ENCODE results near the gene FYN.

The FYN gene

DNA sequence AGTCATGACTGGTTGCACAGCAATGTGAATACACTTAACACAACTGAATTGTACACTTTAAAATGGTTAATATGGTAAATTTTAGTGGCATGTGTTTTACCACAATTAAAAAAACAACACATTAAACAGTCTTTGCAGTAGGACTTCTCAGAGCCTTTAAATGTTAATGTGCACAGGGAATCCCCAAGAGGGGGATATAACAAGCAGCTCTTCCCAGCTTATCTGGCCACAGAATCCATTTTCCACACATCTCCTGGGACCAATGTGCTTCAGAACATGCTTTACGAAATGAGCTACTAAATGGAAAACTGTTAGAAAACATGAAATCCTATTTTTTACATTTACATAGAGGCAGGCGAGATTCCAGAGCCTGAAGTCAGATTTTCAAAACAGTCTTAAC is 44.4 kb downstream of the FYN start:
- H3K27me3 ChIP-seq (ENCODE audit: low read depth, low read length) = no peaks in the 10 kb centered on the region
- no peaks in the 10 kb centered on the region for H3K4me1 ChIP-seq (ENCODE audit: control insufficient read depth in 1 of 2, insufficient read depth in 2 of 2, low read length in 2 of 2)
- no peak overlapping the region for H3K4me3 ChIP-seq (ENCODE audit: low read depth in 1 of 2, low read length in 2 of 2)
- no peaks in the 10 kb centered on the region for H3K9me3 ChIP-seq (ENCODE audit: control insufficient read depth in 1 of 2, low read length in 2 of 2)
- no peak overlapping the region for H3K27ac ChIP-seq (ENCODE audit: low read length)
- H3K36me3 ChIP-seq (ENCODE audit: control insufficient read depth in 1 of 2, insufficient read depth in 2 of 2, low read length in 2 of 2) = no peaks in the 10 kb centered on the region

DNA sequence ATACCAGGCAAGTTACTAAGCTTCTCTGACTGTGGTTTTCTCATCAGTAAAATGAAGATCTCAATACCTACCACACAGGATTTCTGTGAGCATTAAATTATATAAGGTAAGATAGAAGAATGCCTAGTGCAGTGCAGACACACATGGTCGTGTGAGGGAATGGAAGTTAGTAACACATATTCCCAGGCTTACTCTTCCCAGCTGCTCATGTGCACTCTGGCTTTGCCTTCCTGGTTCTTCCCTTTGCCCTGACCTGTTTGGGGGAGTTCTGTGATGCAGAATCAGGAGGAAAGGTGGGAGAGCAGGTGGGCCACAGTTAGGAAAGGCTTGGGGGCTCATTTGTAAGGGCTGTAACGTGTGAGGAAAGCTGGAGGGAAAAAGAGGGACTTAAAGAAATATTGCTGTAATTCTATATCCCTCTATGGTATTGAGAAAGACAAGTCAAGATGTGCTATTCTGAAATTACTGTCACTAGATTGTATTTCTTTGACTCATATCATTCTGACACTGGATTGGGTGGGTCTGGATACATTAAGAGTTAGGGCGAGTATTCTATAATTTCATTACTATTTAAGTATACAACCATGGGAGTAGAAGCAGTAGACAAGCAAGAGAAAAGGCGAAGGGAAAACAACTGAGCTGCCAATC is 47.7 kb downstream of the FYN start:
- Histone ChIP-seq H3K9me3 (ENCODE audit: control insufficient read depth in 1 of 2, low read length in 2 of 2) (no peaks in the 10 kb centered on the region), H3K27ac (ENCODE audit: low read length) (no peak overlapping the region), H3K4me3 (ENCODE audit: low read depth in 1 of 2, low read length in 2 of 2) (no peak overlapping the region), H3K27me3 (ENCODE audit: low read depth, low read length) (no peaks in the 10 kb centered on the region), H3K4me1 (ENCODE audit: control insufficient read depth in 1 of 2, insufficient read depth in 2 of 2, low read length in 2 of 2) (peaks cover 0 to 6% of the 10 kb centered on the region in 2 donors), H3K36me3 (ENCODE audit: control insufficient read depth in 1 of 2, insufficient read depth in 2 of 2, low read length in 2 of 2) (no peaks in the 10 kb centered on the region)

DNA sequence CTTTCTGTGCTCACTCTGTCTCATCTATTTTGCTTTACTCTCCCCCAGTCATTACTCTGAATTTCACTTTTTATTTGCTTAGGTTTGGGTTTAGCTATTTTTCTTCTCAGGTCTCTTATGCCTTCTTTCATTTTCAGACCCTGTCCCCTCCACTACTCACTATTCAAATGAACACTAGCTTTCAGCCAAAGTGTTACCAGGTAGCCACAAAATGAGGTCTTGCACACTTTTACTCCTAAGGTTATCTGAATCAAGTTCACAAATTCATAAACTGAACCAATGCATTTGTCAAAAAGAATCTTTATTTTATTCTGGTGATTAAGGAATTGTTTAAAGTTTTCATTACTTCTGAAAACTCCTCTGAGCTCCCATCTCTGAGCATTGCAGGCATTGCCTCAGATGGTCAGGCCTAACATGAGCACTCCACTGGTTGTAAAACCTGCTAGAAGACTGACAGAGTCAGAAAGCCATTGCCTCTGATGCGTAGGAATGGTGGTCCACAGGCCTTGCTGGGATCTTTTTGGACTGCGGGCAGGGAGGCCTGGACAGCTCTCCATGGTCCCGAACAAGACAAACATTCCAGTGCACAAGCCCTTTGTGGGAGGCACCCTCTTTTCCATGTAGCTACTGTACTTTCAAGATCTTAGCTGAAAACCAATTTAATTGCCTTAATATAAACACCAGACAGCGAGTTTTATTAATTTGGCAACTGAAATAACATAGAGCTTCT is 48.5 kb downstream of the FYN start:
- Histone ChIP-seq H3K4me1 (ENCODE audit: control insufficient read depth in 1 of 2, insufficient read depth in 2 of 2, low read length in 2 of 2) (peaks cover 0 to 6% of the 10 kb centered on the region in 2 donors), H3K9me3 (ENCODE audit: control insufficient read depth in 1 of 2, low read length in 2 of 2) (no peaks in the 10 kb centered on the region), H3K27me3 (ENCODE audit: low read depth, low read length) (no peaks in the 10 kb centered on the region), H3K4me3 (ENCODE audit: low read depth in 1 of 2, low read length in 2 of 2) (no peak overlapping the region), H3K27ac (ENCODE audit: low read length) (peak overlapping the region; percentile 47), H3K36me3 (ENCODE audit: control insufficient read depth in 1 of 2, insufficient read depth in 2 of 2, low read length in 2 of 2) (no peaks in the 10 kb centered on the region)

DNA sequence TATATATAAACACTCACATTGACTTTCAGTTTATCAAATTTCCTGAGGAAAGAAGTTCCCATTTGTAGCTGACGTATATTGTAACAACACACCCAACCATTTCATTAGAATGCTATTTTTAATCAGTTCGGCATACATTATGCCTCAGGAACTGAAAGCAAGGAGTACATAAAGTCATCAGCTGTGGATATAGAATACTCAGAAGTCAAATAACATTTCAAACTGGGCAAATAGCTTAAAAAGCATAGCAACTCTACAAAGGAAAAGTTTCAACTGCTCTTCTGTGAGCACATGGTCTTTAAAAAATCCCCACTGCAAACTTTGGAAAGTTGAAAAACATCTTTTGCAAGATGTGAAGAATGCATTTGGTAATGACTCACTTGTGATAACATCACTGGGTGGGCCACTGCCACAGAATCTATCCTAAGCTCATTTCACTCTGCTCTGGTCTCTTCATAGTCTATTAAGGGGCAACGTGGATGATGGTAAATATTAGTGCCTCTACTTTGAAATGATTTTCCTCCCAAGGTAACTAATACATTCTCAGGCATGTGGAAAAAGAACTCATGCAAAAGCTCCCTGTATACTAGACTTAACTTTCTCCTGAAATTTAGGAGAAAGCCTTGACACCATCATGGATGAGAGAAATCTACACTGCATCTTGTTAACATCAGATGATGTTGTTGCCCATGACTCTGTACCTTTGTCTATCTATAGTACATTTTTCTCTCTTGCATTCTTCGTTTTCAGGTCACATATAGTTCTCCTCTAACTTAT is 49.2 kb downstream of the FYN start:
- no peaks in the 10 kb centered on the region for H3K36me3 ChIP-seq (ENCODE audit: control insufficient read depth in 1 of 2, insufficient read depth in 2 of 2, low read length in 2 of 2)
- H3K9me3 ChIP-seq (ENCODE audit: control insufficient read depth in 1 of 2, low read length in 2 of 2) = no peaks in the 10 kb centered on the region
- H3K27me3 ChIP-seq (ENCODE audit: low read depth, low read length) = no peaks in the 10 kb centered on the region
- peaks cover 0 to 7% of the 10 kb centered on the region in 2 donors for H3K4me1 ChIP-seq (ENCODE audit: control insufficient read depth in 1 of 2, insufficient read depth in 2 of 2, low read length in 2 of 2)
- peak overlapping the region; percentile 47 for H3K27ac ChIP-seq (ENCODE audit: low read length)
- H3K4me3 ChIP-seq (ENCODE audit: low read depth in 1 of 2, low read length in 2 of 2) = no peak overlapping the region

DNA sequence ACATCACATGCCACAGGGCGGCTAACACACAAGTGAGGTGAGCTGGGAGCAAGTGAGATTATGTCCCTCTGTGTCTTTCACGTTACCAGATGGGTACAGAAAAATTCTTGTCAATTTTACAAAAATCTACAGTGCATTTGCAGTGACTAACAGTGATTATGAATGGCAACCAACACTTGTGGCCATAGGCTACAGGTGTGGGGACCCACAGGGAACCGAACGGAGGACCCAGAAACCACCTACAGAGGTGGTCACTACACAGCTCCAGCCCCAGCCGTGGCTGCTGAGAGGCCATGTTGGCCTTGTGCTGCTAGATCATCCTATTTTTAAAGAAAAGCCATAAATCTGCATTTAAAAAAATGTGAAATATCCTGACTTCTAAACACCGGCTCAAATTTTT is 50.2 kb downstream of the FYN start:
- H3K4me3 ChIP-seq (ENCODE audit: low read depth in 1 of 2, low read length in 2 of 2) = no peak overlapping the region
- no peaks in the 10 kb centered on the region for H3K36me3 ChIP-seq (ENCODE audit: control insufficient read depth in 1 of 2, insufficient read depth in 2 of 2, low read length in 2 of 2)
- H3K27ac ChIP-seq (ENCODE audit: low read length) = peak overlapping the region; percentile 47
- no peaks in the 10 kb centered on the region for H3K9me3 ChIP-seq (ENCODE audit: control insufficient read depth in 1 of 2, low read length in 2 of 2)
- H3K4me1 ChIP-seq (ENCODE audit: control insufficient read depth in 1 of 2, insufficient read depth in 2 of 2, low read length in 2 of 2) = peaks cover 0 to 15% of the 10 kb centered on the region in 2 donors
- H3K27me3 ChIP-seq (ENCODE audit: low read depth, low read length) = no peaks in the 10 kb centered on the region

DNA sequence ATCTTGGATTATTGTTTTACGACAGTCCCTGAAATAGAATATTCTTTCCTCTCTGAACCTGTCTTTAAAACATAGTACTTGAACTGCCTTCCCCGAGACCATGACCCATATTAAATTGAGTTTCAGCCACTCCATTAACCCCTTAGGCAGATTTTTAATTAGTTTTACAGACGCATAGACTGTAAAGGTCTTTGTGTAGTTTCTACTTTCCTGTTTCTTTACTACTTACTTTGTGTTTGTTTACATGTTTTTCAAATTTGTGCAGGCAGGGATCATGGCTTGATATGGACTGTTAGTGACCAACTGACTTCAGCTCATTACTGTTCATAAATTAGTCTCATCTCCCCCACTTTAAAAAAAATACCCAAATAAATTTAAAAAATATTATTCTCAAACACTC is 53.8 kb downstream of the FYN start:
- H3K36me3 ChIP-seq (ENCODE audit: control insufficient read depth in 1 of 2, insufficient read depth in 2 of 2, low read length in 2 of 2) = no peaks in the 10 kb centered on the region
- no peaks in the 10 kb centered on the region for H3K27me3 ChIP-seq (ENCODE audit: low read depth, low read length)
- no peak overlapping the region for H3K4me3 ChIP-seq (ENCODE audit: low read depth in 1 of 2, low read length in 2 of 2)
- no peak overlapping the region for H3K27ac ChIP-seq (ENCODE audit: low read length)
- H3K4me1 ChIP-seq (ENCODE audit: control insufficient read depth in 1 of 2, insufficient read depth in 2 of 2, low read length in 2 of 2) = peaks cover 0 to 21% of the 10 kb centered on the region in 2 donors
- H3K9me3 ChIP-seq (ENCODE audit: control insufficient read depth in 1 of 2, low read length in 2 of 2) = no peaks in the 10 kb centered on the region

DNA sequence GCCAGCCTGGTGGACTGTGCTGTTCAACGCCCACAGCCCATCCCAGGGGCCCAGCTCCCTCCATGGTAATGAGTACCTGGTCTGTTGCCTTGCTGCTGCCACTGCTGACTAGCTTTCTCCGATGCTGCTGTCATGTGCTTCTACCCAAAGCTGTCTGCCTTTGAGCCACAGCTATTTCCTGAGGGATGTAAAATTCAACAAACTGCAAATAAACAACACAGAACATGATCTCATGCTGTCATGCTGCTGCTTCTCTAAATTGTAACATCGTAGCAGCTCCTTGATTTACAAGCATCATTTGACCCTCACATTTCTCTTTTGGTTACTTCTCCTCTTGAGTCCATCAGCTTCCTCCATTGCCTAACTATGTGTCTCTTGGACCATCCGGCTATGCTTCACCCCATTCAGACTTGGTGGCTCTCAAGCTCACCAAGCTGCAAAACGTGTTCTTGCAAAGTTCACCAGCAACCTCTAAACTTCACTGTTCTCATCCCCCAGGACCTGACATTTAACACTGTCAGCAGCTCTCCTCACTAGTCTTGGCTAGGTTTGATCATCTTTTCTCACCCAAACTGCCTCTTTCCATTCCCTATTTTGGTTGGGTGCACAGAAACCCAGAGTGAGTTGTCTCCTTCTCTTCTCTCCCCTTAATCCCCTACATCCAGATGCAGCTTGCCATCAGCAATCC is 54.6 kb downstream of the FYN start:
- H3K4me1 ChIP-seq (ENCODE audit: control insufficient read depth in 1 of 2, insufficient read depth in 2 of 2, low read length in 2 of 2) = peaks cover 0 to 21% of the 10 kb centered on the region in 2 donors
- no peaks in the 10 kb centered on the region for H3K27me3 ChIP-seq (ENCODE audit: low read depth, low read length)
- H3K4me3 ChIP-seq (ENCODE audit: low read depth in 1 of 2, low read length in 2 of 2) = no peak overlapping the region
- no peaks in the 10 kb centered on the region for H3K9me3 ChIP-seq (ENCODE audit: control insufficient read depth in 1 of 2, low read length in 2 of 2)
- no peaks in the 10 kb centered on the region for H3K36me3 ChIP-seq (ENCODE audit: control insufficient read depth in 1 of 2, insufficient read depth in 2 of 2, low read length in 2 of 2)
- H3K27ac ChIP-seq (ENCODE audit: low read length) = no peak overlapping the region

DNA sequence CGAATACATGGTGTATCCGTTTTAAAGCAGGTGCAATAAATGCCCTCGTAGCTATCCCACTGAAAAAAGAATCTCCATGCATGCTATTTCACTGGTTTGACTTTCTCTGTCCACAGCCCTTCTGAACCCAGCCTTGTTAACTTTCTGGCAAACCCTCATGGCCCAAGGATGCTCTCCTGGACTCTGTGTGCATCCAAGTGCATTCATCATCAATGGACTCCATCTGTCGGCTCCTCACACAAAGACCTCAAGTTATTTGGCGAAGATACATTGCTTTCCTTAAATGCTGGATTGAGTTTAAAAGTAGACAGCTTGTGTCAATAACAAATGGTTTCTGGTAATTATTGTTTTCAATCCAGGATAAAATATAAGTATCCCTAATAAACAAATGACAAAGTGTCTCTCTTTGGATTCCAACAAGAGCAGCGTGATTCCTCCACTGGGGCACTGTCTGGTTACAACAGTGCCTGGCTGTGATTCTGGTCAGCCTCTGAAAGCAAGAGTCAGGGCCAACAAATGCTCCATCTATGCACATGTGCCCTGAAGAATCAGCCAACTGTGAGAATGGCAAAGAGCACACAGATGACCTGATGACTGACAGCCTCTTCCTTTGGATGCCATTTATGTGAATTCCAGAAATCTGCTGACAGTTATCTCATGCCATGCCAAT is 55.7 kb downstream of the FYN start:
- Histone ChIP-seq H3K4me1 (ENCODE audit: control insufficient read depth in 1 of 2, insufficient read depth in 2 of 2, low read length in 2 of 2) (peaks cover 0 to 15% of the 10 kb centered on the region in 2 donors), H3K27me3 (ENCODE audit: low read depth, low read length) (no peaks in the 10 kb centered on the region), H3K4me3 (ENCODE audit: low read depth in 1 of 2, low read length in 2 of 2) (no peak overlapping the region), H3K36me3 (ENCODE audit: control insufficient read depth in 1 of 2, insufficient read depth in 2 of 2, low read length in 2 of 2) (no peaks in the 10 kb centered on the region), H3K9me3 (ENCODE audit: control insufficient read depth in 1 of 2, low read length in 2 of 2) (no peaks in the 10 kb centered on the region), H3K27ac (ENCODE audit: low read length) (no peak overlapping the region)

DNA sequence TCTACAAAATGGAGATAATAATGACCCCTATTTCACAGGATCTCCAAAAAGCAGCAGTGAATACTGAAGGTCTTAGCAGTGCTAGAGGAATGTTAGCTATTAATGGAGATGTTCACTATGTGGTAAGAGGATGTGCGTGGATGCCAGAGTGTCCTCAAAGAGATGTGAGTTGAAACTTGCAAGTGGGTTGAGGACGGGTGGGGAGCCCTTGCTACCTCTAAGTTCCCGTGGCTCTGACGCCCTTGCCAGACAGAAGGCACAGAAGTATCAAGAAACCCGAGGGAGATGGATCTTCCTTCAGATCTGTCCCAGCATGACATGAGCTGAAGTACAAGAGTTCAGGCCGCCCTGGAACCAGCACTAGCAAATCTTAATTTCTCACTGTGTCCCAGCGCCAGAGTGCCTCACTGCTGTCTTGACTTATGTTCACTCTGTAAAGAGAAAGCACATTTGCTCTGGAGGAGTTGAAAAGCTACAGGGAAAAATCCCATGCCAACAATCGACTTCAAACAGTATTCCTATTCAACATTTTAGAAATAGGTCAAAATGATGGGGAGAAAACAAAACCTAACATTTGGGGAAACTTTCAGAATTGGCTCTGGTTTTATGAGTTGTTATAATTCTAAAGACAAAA is 59.5 kb downstream of the FYN start:
- no peaks in the 10 kb centered on the region for H3K9me3 ChIP-seq (ENCODE audit: control insufficient read depth in 1 of 2, low read length in 2 of 2)
- H3K27ac ChIP-seq (ENCODE audit: low read length) = no peak overlapping the region
- H3K4me1 ChIP-seq (ENCODE audit: control insufficient read depth in 1 of 2, insufficient read depth in 2 of 2, low read length in 2 of 2) = peaks cover 0 to 12% of the 10 kb centered on the region in 2 donors
- no peak overlapping the region for H3K4me3 ChIP-seq (ENCODE audit: low read depth in 1 of 2, low read length in 2 of 2)
- no peaks in the 10 kb centered on the region for H3K27me3 ChIP-seq (ENCODE audit: low read depth, low read length)
- no peaks in the 10 kb centered on the region for H3K36me3 ChIP-seq (ENCODE audit: control insufficient read depth in 1 of 2, insufficient read depth in 2 of 2, low read length in 2 of 2)

DNA sequence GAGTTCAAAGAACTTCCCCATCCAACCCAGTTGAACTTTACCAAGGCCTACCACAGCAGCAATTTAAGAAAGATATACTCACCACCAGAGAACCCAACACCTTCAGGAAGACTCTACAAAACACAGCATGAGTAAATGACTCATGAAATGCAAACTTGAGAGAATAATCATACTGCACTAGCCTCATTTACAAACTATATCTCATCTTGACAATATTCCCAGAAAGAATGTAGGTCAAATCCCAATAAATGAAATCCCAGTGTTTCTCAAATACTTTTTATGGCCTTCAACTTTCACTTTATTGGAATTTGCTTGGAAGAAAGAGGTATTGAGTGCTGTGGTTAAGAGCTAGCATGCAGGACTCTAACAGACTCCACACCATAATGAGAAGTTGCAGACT is 60.0 kb downstream of the FYN start:
- Histone ChIP-seq H3K27ac (ENCODE audit: low read length) (no peak overlapping the region), H3K36me3 (ENCODE audit: control insufficient read depth in 1 of 2, insufficient read depth in 2 of 2, low read length in 2 of 2) (no peaks in the 10 kb centered on the region), H3K4me1 (ENCODE audit: control insufficient read depth in 1 of 2, insufficient read depth in 2 of 2, low read length in 2 of 2) (peaks cover 0 to 9% of the 10 kb centered on the region in 2 donors), H3K4me3 (ENCODE audit: low read depth in 1 of 2, low read length in 2 of 2) (no peak overlapping the region), H3K27me3 (ENCODE audit: low read depth, low read length) (no peaks in the 10 kb centered on the region), H3K9me3 (ENCODE audit: control insufficient read depth in 1 of 2, low read length in 2 of 2) (no peaks in the 10 kb centered on the region)

Data from muscle layer of duodenum (tissue), 2 donors.